ENCODE data around the gene CDH22.

The CDH22 gene

GRCh38 chr20:46130534-46130933 lies 177.8 kb downstream of the CDH22 start:
- Mint-ChIP-seq H3K4me3 (no peak overlapping the region), H3K36me3 (ENCODE audit: insufficient read depth) (peaks cover 4% of the 10 kb centered on the region), H3K27ac (no peak overlapping the region), H3K4me1 (ENCODE audit: low read depth in 2 of 2) (peaks cover 0 to 4% of the 10 kb centered on the region in 2 donors), H3K9me3 (no peaks in the 10 kb centered on the region), H3K27me3 (peaks cover 36 to 79% of the 10 kb centered on the region in 2 donors)
- ATAC-seq (replicated peaks): no peak
- DNase-seq: no peak

GRCh38 chr20:46129955-46130481 lies 178.3 kb downstream of the CDH22 start:
- no peaks in the 10 kb centered on the region for H3K9me3 Mint-ChIP-seq
- peaks cover 4% of the 10 kb centered on the region for H3K36me3 Mint-ChIP-seq (ENCODE audit: insufficient read depth)
- H3K27ac Mint-ChIP-seq: no peak overlapping the region
- ATAC-seq (replicated peaks) (no peak), DNase-seq (no peak)
- no peak overlapping the region for H3K4me3 Mint-ChIP-seq
- H3K4me1 Mint-ChIP-seq (ENCODE audit: low read depth in 2 of 2): peaks cover 0 to 4% of the 10 kb centered on the region in 2 donors
- peaks cover 36 to 78% of the 10 kb centered on the region in 2 donors for H3K27me3 Mint-ChIP-seq

GRCh38 chr20:46128310-46129151 lies 179.8 kb downstream of the CDH22 start:
- Mint-ChIP-seq H3K4me3 (no peak overlapping the region), H3K9me3 (no peaks in the 10 kb centered on the region), H3K4me1 (ENCODE audit: low read depth in 2 of 2) (peaks cover 0 to 4% of the 10 kb centered on the region in 2 donors), H3K27ac (no peak overlapping the region), H3K27me3 (peaks cover 32 to 67% of the 10 kb centered on the region in 2 donors), H3K36me3 (ENCODE audit: insufficient read depth) (peaks cover 8% of the 10 kb centered on the region)
- DNase-seq (no peak), ATAC-seq (replicated peaks) (no peak)

GRCh38 chr20:46127396-46128010 lies 180.8 kb downstream of the CDH22 start:
- no peak for DNase-seq
- Mint-ChIP-seq H3K36me3 (ENCODE audit: insufficient read depth) (peaks cover 8% of the 10 kb centered on the region), H3K9me3 (no peaks in the 10 kb centered on the region), H3K27ac (no peak overlapping the region), H3K4me3 (no peak overlapping the region), H3K4me1 (ENCODE audit: low read depth in 2 of 2) (peaks cover 0 to under 1% of the 10 kb centered on the region in 2 donors), H3K27me3 (peaks cover 24 to 59% of the 10 kb centered on the region in 2 donors)
- no peak for ATAC-seq (replicated peaks)

GRCh38 chr20:46126440-46127056 lies 181.8 kb downstream of the CDH22 start:
- no peaks in the 10 kb centered on the region for H3K9me3 Mint-ChIP-seq
- ATAC-seq (replicated peaks) (no peak), DNase-seq (no peak)
- H3K27me3 Mint-ChIP-seq: peaks cover 17 to 54% of the 10 kb centered on the region in 2 donors
- H3K27ac Mint-ChIP-seq: no peak overlapping the region
- H3K4me1 Mint-ChIP-seq (ENCODE audit: low read depth in 2 of 2): no peaks in the 10 kb centered on the region
- no peak overlapping the region for H3K4me3 Mint-ChIP-seq
- H3K36me3 Mint-ChIP-seq (ENCODE audit: insufficient read depth): peaks cover 8% of the 10 kb centered on the region

Measured in effector memory CD8-positive, alpha-beta T cell (primary cell).